A673 (cell line): ENCODE data around the gene BEND5. TPM values are rescaled to one million over a fixed set of nuclear protein-coding genes. Genes with fewer than 3 reads are reported as not detected.

Source experiments
- BruUV-seq: library from RNA; stranded (reverse); fragments of 400-500 nt; replicated peaks from 2 replicates; lab custom pipeline; 2021; lab: Mats Ljungman, UMichigan
- CTCF ChIA-PET: fragments of 300-600 bp; sonication (Branson Sonifier 250); formaldehyde crosslinking; loops from one replicate; lab custom pipeline; 2022; ENCODE audit warnings: antibody characterized with exemption; lab: Charles Lee
- POLR2A ChIA-PET: fragments of 300-600 bp; sonication (Branson Sonifier 250); formaldehyde crosslinking; loops from one replicate; lab custom pipeline; 2022; ENCODE audit warnings: antibody characterized with exemption; ENCODE audit not compliant: low non-redundant PET; lab: Charles Lee
- DNase-seq: peaks from one replicate; pipeline ENCODE4 v3.0.0-alpha.2; 2015; ENCODE audit warnings: low spot score
- H3K27ac ChIP-seq: fragments of 200-600 bp; sonication (generic); 2 replicates; pipeline ENCODE4 v1.5.1; 2016; ENCODE audit warnings: mixed run types, low read depth, mild to moderate bottlenecking, mixed read lengths, antibody characterized with exemption, low read length; ENCODE audit not compliant: poor library complexity, severe bottlenecking
- H3K27me3 ChIP-seq: fragments of 200-600 bp; sonication (generic); replicated peaks from 2 replicates; pipeline ENCODE4 v1.6.1; 2017; ENCODE audit warnings: mixed run types, low read depth, mild to moderate bottlenecking, mixed read lengths, antibody characterized with exemption, low read length; ENCODE audit not compliant: insufficient read depth, poor library complexity
- H3K36me3 ChIP-seq: fragments of 200-600 bp; sonication (generic); 2 replicates; pipeline ENCODE4 v1.6.1; 2016; ENCODE audit warnings: mixed run types, mild to moderate bottlenecking, mixed read lengths, antibody characterized with exemption, low read length; ENCODE audit not compliant: insufficient read depth, poor library complexity, severe bottlenecking
- H3K4me1 ChIP-seq: fragments of 200-600 bp; sonication (generic); 2 replicates; pipeline ENCODE4 v1.6.1; 2017; ENCODE audit warnings: mixed run types, mild to moderate bottlenecking, mixed read lengths, antibody characterized with exemption, low read length; ENCODE audit not compliant: insufficient read depth, poor library complexity, severe bottlenecking
- H3K4me3 ChIP-seq: fragments of 200-600 bp; sonication (generic); 2 replicates; pipeline ENCODE4 v1.5.1; 2016; ENCODE audit warnings: low read depth, mixed run types, mild to moderate bottlenecking, mixed read lengths, low read length; ENCODE audit not compliant: poor library complexity, severe bottlenecking
- H3K9me3 ChIP-seq: fragments of 200-600 bp; sonication (generic); 2 replicates; pipeline ENCODE4 v1.6.1; 2016; ENCODE audit warnings: mixed run types, low read depth, mild to moderate bottlenecking, mixed read lengths, antibody characterized with exemption, low read length; ENCODE audit not compliant: poor library complexity, severe bottlenecking
- CTCF ChIP-seq: fragments of 300-800, 200-600 bp; sonication (generic); conservative IDR thresholded peaks from 2 replicates; pipeline ENCODE4 v1.5.1; 2017; ENCODE audit warnings: low read depth, mild to moderate bottlenecking, antibody characterized with exemption, low read length, moderate library complexity, mixed read lengths
- EZH2 ChIP-seq: fragments of 200-600 bp; sonication (generic); IDR thresholded peaks from 2 replicates; pipeline ENCODE4 v1.6.1; 2017; ENCODE audit warnings: borderline replicate concordance, low read depth, mild to moderate bottlenecking, mixed read lengths, antibody characterized with exemption, low read length; ENCODE audit not compliant: poor library complexity, severe bottlenecking
- intact Hi-C: fragments of 100-400 bp; cut with micrococcal nuclease; formaldehyde crosslinking; loops from one replicate; pipeline ENCODE4 v1.10.0; 2022; ENCODE audit not compliant: unreplicated experiment
- total RNA-seq: library from RNA; stranded (reverse); gene quantifications from 2 replicates; pipeline ENCODE4 v1.2.3, GENCODE V29; 2021

BEND5 gene
- total RNA-seq, 1 experiment from 2014 or later: 6.2 TPM

- no peak overlapping the region for H3K4me3 ChIP-seq
- CTCF ChIA-PET: no interaction called here
- no TSS peak for BruUV-seq
Observed at GRCh38 chr1:48753293-48753692, 23.4 kb downstream of the BEND5 start.

GRCh38 chr1:48750109-48750508 is 26.6 kb downstream of the BEND5 start:
- no peak overlapping the region for H3K4me3 ChIP-seq
- no peak overlapping the region for H3K27ac ChIP-seq
- intact Hi-C loops: no loop called here
- H3K27me3 ChIP-seq: no peaks in the 10 kb centered on the region
- H3K4me1 ChIP-seq: no peaks in the 10 kb centered on the region
- ChIA-PET POLR2A (no interaction called here), CTCF (no interaction called here)
- no peaks in the 10 kb centered on the region for H3K36me3 ChIP-seq
- no TSS peak for BruUV-seq
- TF ChIP-seq CTCF: no peak
- no peak for TF ChIP-seq EZH2
- no peaks in the 10 kb centered on the region for H3K9me3 ChIP-seq
- no peak for DNase-seq

More at GRCh38 chr1:48753293-48753692, 23.4 kb downstream of the BEND5 start:
- Histone ChIP-seq H3K36me3 (no peaks in the 10 kb centered on the region), H3K27ac (no peak overlapping the region), H3K9me3 (no peaks in the 10 kb centered on the region), H3K27me3 (no peaks in the 10 kb centered on the region), H3K4me1 (no peaks in the 10 kb centered on the region)
- intact Hi-C loops: no loop called here
- TF ChIP-seq EZH2 (no peak), CTCF (no peak)
- no peak for DNase-seq
- POLR2A ChIA-PET: no interaction called here

GRCh38 chr1:48749068-48749467 is 27.6 kb downstream of the BEND5 start:
- no peaks in the 10 kb centered on the region for H3K4me1 ChIP-seq
- H3K27me3 ChIP-seq: no peaks in the 10 kb centered on the region
- no peak overlapping the region for H3K4me3 ChIP-seq
- intact Hi-C loops: no loop called here
- POLR2A ChIA-PET: no interaction called here
- no peak overlapping the region for H3K27ac ChIP-seq
- CTCF ChIA-PET: no interaction called here
- no TSS peak for BruUV-seq
- H3K36me3 ChIP-seq: no peaks in the 10 kb centered on the region
- TF ChIP-seq EZH2 (no peak), CTCF (no peak)
- H3K9me3 ChIP-seq: no peaks in the 10 kb centered on the region
- DNase-seq: no peak
